Brain pericyte (primary cell): Measurements from ENCODE around the gene NCOA6.
"Not testable (repeated sequence)": the region's sequence is repeated elsewhere in the genome, so short reads cannot be mapped to it uniquely, and the experiment has no call there.

Source experiments
- DNase-seq: peaks from one replicate; pipeline ENCODE4 v3.0.0-alpha.2; 2012; ENCODE audit warnings: low read depth, low spot score

The NCOA6 gene

GRCh38 chr20:34774886-34775285 lies 50.6 kb downstream of the NCOA6 start:
- DNase-seq, result no peak

- no peak for DNase-seq
These were observed 51.0 kb downstream of the NCOA6 start for GRCh38 chr20:34774449-34774848.

GRCh38 chr20:34773726-34774125 lies 51.7 kb downstream of the NCOA6 start:
- DNase-seq, result no peak

GRCh38 chr20:34772437-34772836 lies 53.0 kb downstream of the NCOA6 start:
- no peak for DNase-seq

GRCh38 chr20:34771680-34772081 lies 53.8 kb downstream of the NCOA6 start:
- DNase-seq, result no peak

- no peak for DNase-seq
These were observed 57.4 kb downstream of the NCOA6 start for GRCh38 chr20:34768096-34768495.

- DNase-seq, result no peak
These were observed 63.4 kb downstream of the NCOA6 start for GRCh38 chr20:34762031-34762555.

- no peak for DNase-seq
These were observed 70.1 kb downstream of the NCOA6 start for GRCh38 chr20:34755367-34755766.

GRCh38 chr20:34754611-34755010 lies 70.8 kb downstream of the NCOA6 start:
- DNase-seq, result no peak

- DNase-seq, result no peak
These were observed 71.6 kb downstream of the NCOA6 start for GRCh38 chr20:34753706-34754461.

GRCh38 chr20:34751453-34751852 lies 74.0 kb downstream of the NCOA6 start:
- DNase-seq, result no peak

- DNase-seq, result no peak
These were observed 75.0 kb downstream of the NCOA6 start for GRCh38 chr20:34750484-34750883.

- DNase-seq, result no peak
These were observed 76.7 kb downstream of the NCOA6 start for GRCh38 chr20:34748709-34749108.

GRCh38 chr20:34747479-34747878 lies 78.0 kb downstream of the NCOA6 start:
- DNase-seq, result no peak

- DNase-seq, result no peak
These were observed 78.8 kb downstream of the NCOA6 start for GRCh38 chr20:34746674-34747073.

GRCh38 chr20:34744847-34745246 lies 80.6 kb downstream of the NCOA6 start:
- DNase-seq, result no peak

GRCh38 chr20:34744340-34744739 lies 81.1 kb downstream of the NCOA6 start:
- DNase-seq, result no peak

- no peak for DNase-seq
These were observed 82.4 kb downstream of the NCOA6 start for GRCh38 chr20:34743039-34743438.

GRCh38 chr20:34736106-34736735 lies 89.2 kb downstream of the NCOA6 start:
- no peak for DNase-seq

- no peak for DNase-seq
These were observed 92.9 kb downstream of the NCOA6 start for GRCh38 chr20:34732523-34732922.

GRCh38 chr20:34729416-34729815 lies 96.0 kb downstream of the NCOA6 start:
- no peak for DNase-seq

GRCh38 chr20:34724172-34724571 lies 101.3 kb downstream of the NCOA6 start:
- DNase-seq, result no peak

GRCh38 chr20:34722560-34722959 lies 102.9 kb downstream of the NCOA6 start:
- not testable (repeated sequence) for DNase-seq
